ENCODE results near the gene ZNF14. TPM values are rescaled to one million over a fixed set of nuclear protein-coding genes. Genes with fewer than 3 reads are reported as not detected.
"Not testable (repeated sequence)": the region's sequence is repeated elsewhere in the genome, so short reads cannot be mapped to it uniquely, and the experiment has no call there.

Gene ZNF14
- total RNA-seq, 4 donors from 2014 or later, result 1.9 to 11.6 (median 6.4) TPM

- no peaks in the 10 kb centered on the region for H3K36me3 ChIP-seq
- no peaks in the 10 kb centered on the region for H3K4me1 ChIP-seq
- no peak overlapping the region for H3K4me3 ChIP-seq
- peaks cover 0 to 21% (median 4%) of the 10 kb centered on the region in 4 donors for H3K9me3 ChIP-seq
- H3K27me3 ChIP-seq, result no peaks in the 10 kb centered on the region
- DNase-seq, result peak in 1 of 3 donors; percentile 14
- H3K27ac ChIP-seq, result no peak overlapping the region
- no peak for TF ChIP-seq CTCF (IDR thresholded peaks at IDR 0.05)
- TF ChIP-seq POLR2A (IDR thresholded peaks at IDR 0.05), result no peak
Measured at GRCh38 chr19:19687090-19687489, 45.8 kb downstream of the ZNF14 start.

- H3K4me1 ChIP-seq, result no peaks in the 10 kb centered on the region
- H3K27me3 ChIP-seq, result no peaks in the 10 kb centered on the region
- H3K9me3 ChIP-seq, result peaks cover 0 to 21% (median 4%) of the 10 kb centered on the region in 4 donors
- DNase-seq, result no peak
- TF ChIP-seq CTCF (IDR thresholded peaks at IDR 0.05), result no peak
- no peak for TF ChIP-seq POLR2A (IDR thresholded peaks at IDR 0.05)
- H3K4me3 ChIP-seq, result no peak overlapping the region
- H3K36me3 ChIP-seq, result no peaks in the 10 kb centered on the region
- no peak overlapping the region for H3K27ac ChIP-seq
Measured at GRCh38 chr19:19686580-19686979, 46.3 kb downstream of the ZNF14 start.

GRCh38 chr19:19686119-19686518 lies 46.8 kb downstream of the ZNF14 start:
- not testable (repeated sequence) for H3K4me1 ChIP-seq

GRCh38 chr19:19679176-19680073 lies 53.5 kb downstream of the ZNF14 start:
- H3K36me3 ChIP-seq, result peaks cover 0 to 71% (median 0%) of the 10 kb centered on the region in 3 donors
- no peaks in the 10 kb centered on the region for H3K4me1 ChIP-seq
- DNase-seq, result peak in 1 of 3 donors; percentile 6
- H3K4me3 ChIP-seq, result no peak overlapping the region
- peaks cover 0 to 53% (median 11%) of the 10 kb centered on the region in 4 donors for H3K9me3 ChIP-seq
- no peak for TF ChIP-seq POLR2A (IDR thresholded peaks at IDR 0.05)
- no peak for TF ChIP-seq CTCF (IDR thresholded peaks at IDR 0.05)
- H3K27ac ChIP-seq, result no peak overlapping the region
- H3K27me3 ChIP-seq, result no peaks in the 10 kb centered on the region

More at GRCh38 chr19:19686119-19686518, 46.8 kb downstream of the ZNF14 start:
- not testable (repeated sequence) for H3K4me3 ChIP-seq, H3K27me3 ChIP-seq, H3K36me3 ChIP-seq, H3K27ac ChIP-seq
- peaks cover 0 to 25% (median 4%) of the 10 kb centered on the region in 4 donors for H3K9me3 ChIP-seq
- peak in 1 of 3 donors; percentile 14 for DNase-seq

GRCh38 chr19:19677579-19677978 lies 55.3 kb downstream of the ZNF14 start:
- Histone ChIP-seq H3K36me3 (peaks cover 0 to 89% (median 0%) of the 10 kb centered on the region in 3 donors), H3K4me3 (no peak overlapping the region), H3K27me3 (no peaks in the 10 kb centered on the region), H3K4me1 (no peaks in the 10 kb centered on the region), H3K27ac (no peak overlapping the region), H3K9me3 (peaks cover 0 to 46% (median 11%) of the 10 kb centered on the region in 4 donors)
- TF ChIP-seq POLR2A (IDR thresholded peaks at IDR 0.05) (no peak), CTCF (IDR thresholded peaks at IDR 0.05) (no peak)
- DNase-seq, result peak in 1 of 3 donors; percentile 13

GRCh38 chr19:19674315-19674714 lies 58.6 kb downstream of the ZNF14 start:
- Histone ChIP-seq H3K27ac (no peak overlapping the region), H3K36me3 (peaks cover 0 to 73% (median 0%) of the 10 kb centered on the region in 3 donors), H3K4me3 (no peak overlapping the region), H3K9me3 (peaks cover 0 to 24% (median 2%) of the 10 kb centered on the region in 4 donors), H3K27me3 (no peaks in the 10 kb centered on the region), H3K4me1 (peaks cover 0 to 7% (median 0%) of the 10 kb centered on the region in 4 donors)
- DNase-seq, result no peak
- no peak for TF ChIP-seq POLR2A (IDR thresholded peaks at IDR 0.05)
- no peak for TF ChIP-seq CTCF (IDR thresholded peaks at IDR 0.05)
